Tibial nerve (tissue), 4 donors: ENCODE data around the gene PPP1R7.

Experiments
- EP300 ChIP-seq, 2 donors: sonication (generic); formaldehyde crosslinking; IDR thresholded peaks; one replicate each; pipeline ENCODE4 v1.6.1; 2017; ENCODE audit warnings: antibody characterized with exemption in 2 of 2, mild to moderate bottlenecking in 1 of 2
- POLR2A ChIP-seq, 2 donors: fragments of 450-650 bp; IDR thresholded peaks; one replicate each; pipeline ENCODE4 v1.6.1; 2017; ENCODE audit warnings: antibody characterized with exemption in 2 of 2, mild to moderate bottlenecking in 2 of 2, moderate library complexity in 2 of 2
- TF ChIP-seq, protein P1 (sequence below), 5 experiments: fragments of 200-600 bp in 3 of 5; fragments of 450-650 bp in 2 of 5; sonication (generic) in 3 of 5; IDR thresholded peaks; one replicate each; pipeline ENCODE4 v1.5.1; 2016 to 2019; ENCODE audit warnings: antibody characterized with exemption in 5 of 5, mild to moderate bottlenecking in 3 of 5, moderate library complexity in 2 of 5

- TF ChIP-seq, protein P1, sequence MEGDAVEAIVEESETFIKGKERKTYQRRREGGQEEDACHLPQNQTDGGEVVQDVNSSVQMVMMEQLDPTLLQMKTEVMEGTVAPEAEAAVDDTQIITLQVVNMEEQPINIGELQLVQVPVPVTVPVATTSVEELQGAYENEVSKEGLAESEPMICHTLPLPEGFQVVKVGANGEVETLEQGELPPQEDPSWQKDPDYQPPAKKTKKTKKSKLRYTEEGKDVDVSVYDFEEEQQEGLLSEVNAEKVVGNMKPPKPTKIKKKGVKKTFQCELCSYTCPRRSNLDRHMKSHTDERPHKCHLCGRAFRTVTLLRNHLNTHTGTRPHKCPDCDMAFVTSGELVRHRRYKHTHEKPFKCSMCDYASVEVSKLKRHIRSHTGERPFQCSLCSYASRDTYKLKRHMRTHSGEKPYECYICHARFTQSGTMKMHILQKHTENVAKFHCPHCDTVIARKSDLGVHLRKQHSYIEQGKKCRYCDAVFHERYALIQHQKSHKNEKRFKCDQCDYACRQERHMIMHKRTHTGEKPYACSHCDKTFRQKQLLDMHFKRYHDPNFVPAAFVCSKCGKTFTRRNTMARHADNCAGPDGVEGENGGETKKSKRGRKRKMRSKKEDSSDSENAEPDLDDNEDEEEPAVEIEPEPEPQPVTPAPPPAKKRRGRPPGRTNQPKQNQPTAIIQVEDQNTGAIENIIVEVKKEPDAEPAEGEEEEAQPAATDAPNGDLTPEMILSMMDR (IDR thresholded peaks at IDR 0.05): no peak
- TF ChIP-seq POLR2A (IDR thresholded peaks at IDR 0.05): no peak
- TF ChIP-seq EP300 (IDR thresholded peaks at IDR 0.05): no peak
These were observed 26.3 kb upstream of the PPP1R7 start for GRCh38 chr2:241123816-241124536.
